CD1c-positive myeloid dendritic cell (primary cell): ENCODE data around the gene KNSTRN.
A peak's percentile ranks its signal among the peaks of the same experiment; 100 is the strongest.

Source experiments
- DNase-seq: peaks from one replicate; pipeline ENCODE4 v3.0.0-alpha.2; 2016; ENCODE audit errors: extremely low spot score

KNSTRN gene

DNA sequence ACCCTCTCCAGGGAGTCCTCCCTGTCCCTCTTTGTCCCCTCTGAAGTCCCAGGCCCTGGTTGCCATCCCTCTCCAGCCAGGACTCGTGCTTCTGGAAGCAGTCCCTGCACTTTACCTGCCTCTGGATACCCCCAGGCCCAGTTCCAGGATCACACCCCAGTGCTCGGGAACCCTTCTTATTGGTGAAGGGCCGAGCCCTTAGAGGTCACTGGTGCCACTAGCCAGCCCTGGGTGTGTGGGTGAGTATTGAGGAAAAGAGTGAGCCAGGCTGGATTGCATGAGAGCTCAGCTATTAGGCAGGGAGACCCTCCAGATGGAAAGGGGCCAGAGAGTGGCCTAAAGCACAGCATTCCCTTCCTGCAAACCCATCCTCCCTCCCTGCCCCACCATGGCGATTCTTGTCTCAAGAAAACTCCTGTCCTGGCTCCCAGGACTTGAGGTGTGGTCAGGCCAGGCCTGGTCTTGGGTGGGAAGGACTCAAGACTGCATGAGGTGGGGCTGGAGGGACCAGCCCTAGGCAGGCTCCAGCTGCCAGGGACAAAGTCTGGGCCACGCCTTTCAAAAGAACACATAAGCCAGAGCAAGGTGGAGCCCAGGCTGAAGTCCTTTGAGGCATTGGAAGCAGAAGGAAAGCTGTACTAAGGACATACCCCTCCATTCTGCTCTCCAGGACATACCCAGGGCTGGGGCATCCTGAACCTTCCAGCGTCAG lies 36.5 kb upstream of the KNSTRN start:
- DNase-seq = no peak

DNA sequence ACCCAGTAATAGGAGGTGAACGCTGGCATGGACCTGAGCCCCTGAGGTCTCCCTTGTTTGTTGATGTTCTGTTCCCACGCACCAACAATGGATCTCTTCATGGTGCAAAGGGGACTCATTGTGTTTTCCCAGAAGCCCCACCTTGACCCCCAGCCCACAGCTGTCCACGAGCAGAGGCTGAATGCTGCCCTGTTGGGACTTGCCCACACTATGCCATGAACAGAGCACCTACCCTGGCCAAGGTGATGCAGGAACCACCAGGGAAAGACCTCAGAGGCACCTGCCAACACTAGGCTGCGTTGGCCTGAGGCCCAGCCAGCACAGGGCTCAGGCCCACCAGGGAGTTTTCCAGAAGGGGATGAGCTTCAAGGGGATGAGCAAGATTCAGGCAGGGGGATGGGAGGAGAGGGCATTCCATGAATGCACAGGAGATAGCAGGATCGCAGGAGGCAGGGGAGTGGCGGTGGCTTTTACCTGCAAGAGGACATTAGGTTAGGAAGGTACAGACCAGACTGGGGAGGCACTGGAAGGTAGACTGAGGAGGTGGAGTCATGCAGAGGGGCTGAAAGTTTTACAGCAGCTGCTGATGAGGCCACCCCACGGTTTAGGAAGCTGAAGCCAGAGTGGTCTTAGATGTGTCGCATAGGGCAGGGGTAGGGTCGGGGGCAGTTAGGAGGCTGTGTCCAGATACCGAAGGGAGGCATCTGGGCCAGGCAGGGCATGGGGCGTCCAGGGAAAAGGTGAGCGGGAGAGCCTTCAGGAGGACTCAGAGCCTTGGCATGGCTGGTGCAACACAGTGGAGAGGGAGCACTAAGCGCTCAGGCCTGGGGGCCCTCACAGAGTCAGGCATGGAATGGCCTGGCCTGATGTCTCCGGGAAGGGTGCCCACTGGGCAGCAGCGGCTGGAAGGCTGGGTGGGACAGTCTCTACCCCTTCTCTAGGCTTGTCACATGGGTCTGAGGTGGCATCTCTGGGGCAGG lies 35.7 kb upstream of the KNSTRN start:
- DNase-seq = no peak

DNA sequence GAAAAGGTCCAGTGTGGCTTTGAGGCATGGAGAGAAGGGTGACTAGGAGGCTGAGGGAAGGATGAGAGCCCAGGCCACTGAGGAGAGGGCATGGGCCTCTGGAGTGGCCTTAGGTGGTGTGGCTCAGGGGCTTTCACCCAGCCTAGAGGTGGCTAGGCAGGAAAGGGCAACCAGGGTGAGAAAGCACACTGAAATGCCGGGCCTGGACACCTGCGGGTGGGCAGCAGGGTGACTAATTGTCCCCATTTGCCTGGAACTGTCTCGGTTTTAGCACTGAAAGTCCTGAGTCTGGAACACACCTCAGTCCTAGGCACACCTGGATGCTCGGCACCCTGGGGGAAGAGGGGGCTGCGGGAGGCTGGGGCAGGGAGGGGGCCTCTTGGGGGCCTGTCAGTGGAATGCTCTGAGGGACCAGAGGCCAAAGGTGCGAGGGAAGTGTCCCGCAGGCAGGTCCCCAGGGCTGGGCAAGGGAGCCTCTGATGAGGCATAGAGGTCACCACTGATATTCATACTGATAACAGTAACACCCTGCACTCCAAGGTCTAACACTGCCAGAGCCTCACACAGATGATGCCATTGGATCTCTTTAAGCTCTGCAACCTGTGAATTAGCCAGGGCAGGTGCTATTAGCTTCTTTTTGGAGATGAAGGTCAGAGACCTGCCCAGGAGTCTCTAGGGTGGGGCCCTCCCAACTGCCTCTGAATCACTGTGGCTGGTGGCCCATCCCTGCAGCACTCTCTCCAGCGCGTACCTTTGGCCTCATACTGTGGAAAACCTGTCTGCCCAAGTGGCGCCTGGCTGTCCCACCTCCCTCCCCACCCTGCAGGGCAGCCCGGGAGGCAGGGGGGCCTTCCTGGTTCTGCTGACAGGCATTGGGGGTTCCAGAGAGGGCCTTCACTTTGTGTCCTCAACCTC lies 34.7 kb upstream of the KNSTRN start:
- DNase-seq = no peak

DNA sequence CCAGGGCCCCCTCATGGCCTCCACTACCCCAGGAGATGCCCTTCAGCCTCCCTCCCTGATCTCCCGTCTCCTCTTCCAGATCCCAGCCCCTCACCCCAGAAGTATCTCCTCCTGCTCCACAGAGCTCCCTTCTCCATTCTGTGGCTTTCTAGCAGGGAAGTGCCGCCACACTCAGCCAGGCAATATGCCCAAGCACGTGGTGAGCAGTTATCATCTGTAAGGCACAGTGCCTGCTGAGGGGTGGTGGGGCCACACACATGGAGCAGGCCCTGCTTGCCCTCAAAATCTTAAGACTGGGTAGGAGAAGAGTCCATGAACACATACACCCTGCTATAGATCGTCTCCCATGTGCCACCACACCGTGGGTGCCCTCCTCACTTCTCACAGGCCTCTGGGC lies 34.0 kb upstream of the KNSTRN start:
- DNase-seq = no peak

DNA sequence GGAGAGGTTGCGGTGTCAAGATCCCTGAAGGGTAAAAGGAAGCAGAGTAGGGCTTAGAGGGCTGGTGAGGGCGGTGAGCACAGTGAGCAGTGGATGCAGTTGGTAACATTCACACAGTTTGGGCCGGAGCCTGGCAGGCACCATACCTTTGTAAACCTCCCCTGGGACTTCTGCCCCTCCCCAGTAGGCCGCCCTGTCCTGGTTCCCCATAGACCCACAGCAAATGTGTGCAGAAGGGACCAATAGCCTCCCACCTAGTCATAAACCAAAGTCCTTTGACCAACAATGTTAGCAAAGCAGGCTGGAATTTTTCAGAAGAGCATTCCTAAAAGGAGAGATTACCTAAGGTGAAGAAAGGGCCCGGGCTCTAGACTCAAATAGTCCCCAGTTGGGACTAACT lies 33.4 kb upstream of the KNSTRN start:
- no peak for DNase-seq

DNA sequence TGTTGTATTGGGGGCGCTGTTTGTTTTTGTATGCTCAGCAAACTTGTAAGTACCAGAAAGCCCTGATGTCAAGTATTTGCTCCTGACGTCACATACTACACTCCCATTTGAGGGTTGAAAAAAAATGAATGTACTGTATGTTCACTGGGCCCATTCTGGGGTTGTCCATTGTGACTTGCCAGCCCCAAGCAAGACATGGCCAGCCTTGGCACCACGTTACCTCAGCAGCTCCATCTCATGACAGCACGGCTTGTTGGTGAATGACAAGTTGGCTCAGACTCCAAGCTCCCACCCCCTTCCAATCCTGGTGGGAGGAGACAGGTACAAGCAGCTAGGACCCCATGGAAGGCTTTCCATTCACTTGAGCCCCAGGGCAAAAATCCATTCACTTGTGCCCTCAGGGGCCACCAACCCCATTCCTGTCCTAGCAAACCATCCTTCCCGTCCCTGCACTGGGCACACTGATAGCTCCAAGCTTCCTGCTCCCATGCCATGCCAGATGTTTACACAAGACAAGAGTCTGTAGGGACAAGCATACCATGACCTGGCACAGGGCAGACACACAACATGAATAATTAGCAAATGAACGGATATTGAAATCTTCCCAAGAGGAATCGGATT lies 30.1 kb upstream of the KNSTRN start:
- DNase-seq = no peak

DNA sequence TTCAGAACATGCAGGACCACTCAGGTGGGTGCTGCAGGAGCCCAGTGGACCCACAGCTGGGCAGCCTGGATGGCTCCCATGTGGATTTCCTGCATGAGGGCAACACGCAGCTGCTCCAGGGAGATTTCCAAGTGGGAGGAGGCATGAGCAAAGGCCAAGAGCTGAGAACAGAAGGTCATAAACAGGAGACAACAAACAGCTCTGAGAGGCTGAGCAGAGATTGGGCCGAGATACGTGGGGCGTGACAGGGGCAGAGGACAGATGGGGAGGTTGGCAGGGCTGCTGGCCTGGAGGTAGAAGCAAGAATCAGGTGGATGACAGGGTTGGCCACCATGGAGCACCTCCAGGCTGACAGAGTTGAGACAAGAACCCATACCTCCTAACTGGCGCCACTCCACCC lies 28.8 kb upstream of the KNSTRN start:
- DNase-seq = no peak

DNA sequence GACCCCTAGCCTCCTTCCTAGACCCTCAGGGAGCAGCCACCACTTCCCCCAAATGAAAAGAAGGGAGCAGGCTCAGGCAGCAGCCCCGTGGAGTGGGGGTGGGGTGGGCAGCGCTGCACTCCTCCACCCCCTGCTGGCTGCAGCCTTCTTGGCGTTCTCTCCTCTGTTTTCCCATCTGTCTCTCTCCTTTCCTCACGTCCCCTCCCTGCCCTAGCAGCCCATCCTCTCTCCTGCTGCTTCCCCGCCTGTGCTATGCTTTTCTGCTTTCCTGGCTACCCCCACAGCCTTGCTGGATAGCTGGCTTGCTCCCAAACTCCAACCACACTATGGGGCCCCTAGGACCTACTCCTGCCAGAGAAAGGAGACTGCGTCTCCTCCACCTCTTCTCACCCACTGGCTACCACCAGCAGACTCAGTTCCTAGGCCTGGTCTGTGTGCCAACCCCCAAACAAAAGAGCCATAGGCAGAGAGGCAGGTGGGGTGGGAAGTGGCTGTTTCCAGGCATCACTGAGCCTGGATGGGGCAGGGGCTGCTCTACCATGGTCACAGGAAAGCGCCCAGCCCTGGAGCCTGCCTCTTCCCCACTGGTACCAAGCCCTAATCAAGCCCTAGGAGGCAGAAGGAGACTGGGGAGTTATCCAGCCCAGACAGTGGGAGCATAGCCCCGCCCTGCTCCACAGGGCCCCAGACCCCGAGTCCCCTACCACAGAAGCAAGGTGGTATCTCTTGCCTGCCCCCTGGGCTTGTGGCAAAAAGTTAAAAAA lies 27.9 kb upstream of the KNSTRN start:
- no peak for DNase-seq

DNA sequence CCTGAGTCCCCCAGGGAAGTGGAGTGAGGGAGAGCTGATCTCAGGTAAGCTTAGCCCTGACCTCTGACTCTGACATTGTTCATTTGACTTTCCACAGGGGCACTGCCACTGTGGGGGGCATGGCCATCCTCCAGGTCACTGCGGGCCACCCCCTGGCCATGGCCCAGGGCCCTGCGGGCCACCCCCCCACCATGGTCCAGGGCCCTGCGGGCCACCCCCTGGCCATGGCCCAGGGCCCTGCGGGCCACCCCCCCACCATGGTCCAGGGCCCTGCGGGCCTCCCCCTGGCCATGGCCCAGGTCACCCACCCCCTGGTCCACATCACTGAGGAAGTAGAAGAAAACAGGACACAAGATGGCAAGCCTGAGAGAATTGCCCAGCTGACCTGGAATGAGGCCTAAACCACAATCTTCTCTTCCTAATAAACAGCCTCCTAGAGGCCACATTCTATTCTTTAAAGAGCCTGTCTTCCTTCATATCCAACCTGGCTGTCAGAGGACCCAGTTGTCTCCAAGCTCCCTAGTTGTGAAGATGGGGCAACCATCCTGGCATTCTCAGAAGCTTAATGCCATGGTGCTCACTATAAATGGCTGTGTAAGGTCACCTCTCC lies 26.4 kb upstream of the KNSTRN start:
- no peak for DNase-seq

DNA sequence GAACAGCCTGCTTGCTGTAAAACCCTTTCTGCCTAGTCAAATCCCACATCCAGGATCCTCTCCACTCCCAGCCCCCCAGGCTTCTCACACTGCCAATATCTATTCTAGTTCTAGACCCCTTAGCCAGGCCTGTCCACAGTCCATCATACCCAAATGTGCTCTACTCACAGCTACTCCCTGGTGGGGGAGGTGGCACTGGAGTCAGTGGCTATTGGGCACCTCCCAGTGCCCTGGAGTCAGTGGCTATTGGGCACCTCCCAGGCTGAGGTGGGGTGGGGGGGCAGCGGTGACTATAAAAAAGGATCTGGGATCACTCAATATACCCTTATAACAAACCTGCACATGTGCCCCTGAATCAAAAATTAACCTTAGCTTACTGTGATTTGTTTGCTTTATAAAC lies 25.3 kb upstream of the KNSTRN start:
- no peak for DNase-seq

DNA sequence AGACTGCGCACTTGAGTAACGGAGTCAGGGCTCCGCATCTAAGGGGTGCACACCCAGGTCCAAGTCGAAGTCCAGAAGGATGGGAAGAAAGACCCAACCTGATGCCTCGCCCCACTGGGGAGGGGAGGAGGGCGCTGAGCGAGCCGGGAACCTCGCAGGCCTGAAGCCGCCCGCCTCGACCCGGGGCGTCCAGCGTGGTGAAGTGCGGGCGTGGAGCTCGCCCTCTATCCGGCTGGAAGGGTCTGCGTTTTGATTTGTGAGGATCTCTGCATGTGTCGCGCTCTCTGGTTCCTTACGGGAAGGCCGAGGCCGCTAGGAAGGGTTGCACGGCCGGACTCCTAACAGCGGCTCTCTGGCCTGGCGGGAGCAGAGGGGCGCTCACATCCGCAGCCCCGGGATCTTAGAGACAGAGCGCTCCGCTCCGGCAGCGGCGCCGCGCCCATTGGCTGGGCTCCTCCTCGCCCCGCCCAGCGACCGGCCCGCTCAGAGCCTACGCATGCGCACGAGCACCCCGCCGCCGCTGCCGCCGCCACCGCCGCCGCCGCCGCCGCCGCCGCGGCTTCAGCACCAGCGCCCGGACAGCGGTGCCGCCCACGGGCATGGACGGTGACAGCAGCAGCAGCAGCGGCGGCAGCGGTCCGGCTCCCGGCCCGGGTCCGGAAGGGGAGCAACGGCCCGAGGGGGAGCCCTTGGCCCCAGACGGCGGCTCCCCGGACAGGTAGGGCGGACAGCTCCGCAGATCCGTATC lies 24.6 kb upstream of the KNSTRN start, which contains the start of gene DISP2:
DISP2 (plus strand) TSS at position 497 of the 748 bp plus-strand sequence; CDS start at position 600, 103 bp downstream.
- DNase-seq = peak; percentile 95

DNA sequence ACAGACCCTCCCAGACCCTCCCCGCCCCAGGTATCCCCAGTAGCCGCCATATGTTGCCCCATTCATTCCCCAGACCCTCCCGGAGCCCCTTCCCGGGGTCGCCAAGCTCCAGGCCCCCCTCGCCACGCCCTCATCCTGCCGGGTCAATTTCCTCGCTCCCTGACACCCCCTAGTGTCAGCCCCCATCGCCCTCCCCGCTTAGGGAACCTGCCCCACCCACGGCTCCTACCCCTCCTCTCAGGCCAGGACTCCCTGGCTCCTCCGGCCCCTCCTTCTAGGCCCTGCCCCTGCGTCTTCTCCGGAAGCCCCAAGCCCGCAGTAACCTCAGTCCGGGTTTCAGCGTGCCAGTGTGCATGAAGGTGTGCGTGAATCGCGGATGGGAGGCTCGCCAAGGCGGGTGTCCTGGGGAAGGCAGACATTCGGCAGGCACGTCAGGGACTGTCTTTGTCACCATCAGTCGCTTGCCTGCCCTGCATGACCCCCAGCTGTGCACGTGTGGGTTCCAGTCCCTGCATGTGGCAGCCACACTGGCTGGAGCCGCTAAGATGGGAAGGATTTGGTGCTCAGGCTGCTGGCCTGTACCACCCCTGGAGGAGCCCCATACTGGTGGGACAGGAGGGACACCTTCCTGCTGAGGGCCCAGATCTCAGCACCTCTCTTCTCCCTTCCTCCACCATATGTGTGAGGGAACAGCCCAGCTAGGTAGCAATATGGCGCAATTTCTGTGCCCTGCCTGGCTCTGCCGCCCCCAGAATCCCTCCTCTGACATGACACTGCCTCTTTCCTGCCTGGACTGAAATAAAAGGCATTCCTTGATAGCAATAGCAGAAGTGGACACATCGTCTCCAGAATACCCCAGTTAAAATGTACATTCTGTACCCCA lies 23.8 kb upstream of the KNSTRN start:
- peak; percentile 13 for DNase-seq

DNA sequence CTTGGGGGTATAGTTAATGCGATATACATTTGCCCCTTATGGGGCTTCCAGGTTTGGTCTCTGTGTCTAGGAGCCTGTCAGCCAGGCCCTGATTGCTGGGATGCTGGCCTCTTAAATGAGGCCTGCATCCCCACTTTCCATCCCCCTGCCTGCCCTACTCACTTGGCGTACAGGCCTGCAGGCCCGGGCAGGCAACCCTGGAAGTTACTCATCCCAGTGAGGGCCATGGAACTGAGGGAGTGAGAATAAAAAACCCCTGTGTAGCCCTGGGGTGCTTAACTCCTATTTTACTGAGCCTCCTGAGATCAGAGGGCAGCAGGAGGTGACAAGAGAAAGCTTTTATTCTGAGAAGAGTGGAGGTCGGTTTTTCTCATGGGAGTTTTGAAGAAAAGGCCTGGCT lies 22.5 kb upstream of the KNSTRN start:
- DNase-seq = no peak

DNA sequence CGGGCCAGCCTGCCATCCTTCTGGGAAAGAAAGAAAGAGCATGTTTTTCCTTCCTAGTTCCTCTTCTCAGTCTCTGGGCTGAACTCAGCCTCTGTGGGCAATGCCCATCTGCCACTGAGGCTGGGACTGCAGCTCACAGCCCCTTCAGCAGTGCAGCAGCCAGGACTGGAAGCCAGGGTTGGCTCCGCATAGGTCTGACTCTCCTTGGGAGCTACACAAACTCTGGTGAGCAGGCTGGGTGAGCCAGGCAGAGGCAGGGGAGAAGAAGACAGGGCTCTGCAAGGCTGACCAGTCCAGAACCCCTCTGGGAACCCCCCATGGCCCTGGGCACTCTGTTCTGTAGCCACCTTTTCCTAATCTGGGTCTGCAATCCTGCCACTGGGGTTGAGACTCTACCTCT lies 20.9 kb upstream of the KNSTRN start:
- DNase-seq = no peak

DNA sequence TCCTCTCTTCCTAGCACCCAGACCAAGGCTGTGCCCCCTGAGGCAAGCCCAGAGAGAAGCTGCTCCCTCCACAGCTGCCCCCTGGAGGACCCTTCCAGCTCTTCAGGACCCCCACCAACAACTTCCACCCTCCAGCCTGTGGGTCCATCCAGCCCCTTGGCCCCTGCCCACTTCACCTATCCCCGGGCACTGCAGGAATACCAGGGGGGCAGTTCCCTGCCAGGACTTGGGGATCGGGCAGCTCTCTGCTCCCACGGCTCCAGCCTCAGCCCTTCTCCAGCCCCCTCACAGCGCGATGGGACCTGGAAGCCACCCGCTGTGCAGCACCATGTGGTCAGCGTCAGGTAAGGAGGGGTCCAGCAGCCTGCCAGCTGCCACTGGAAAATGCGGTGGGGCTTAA lies 18.9 kb upstream of the KNSTRN start:
- DNase-seq = no peak

DNA sequence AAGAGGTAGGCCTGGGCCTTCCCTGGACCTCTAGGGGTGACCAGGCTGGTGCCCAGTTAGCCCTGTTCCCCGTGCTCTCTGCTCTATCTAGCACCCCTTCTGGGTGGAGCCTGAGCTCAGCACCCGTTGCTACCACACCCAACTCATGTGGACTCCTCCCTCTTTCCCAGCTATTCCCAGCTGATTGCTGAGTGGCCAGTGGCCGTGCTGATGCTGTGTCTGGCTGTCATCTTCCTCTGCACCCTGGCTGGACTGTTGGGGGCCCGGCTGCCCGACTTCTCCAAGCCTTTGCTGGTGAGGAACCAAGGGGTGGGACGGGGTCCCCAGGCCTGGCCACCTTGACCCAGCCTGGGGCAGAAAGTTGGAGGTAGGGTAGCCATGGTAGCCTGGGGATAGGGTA lies 18.3 kb upstream of the KNSTRN start:
- DNase-seq = no peak

DNA sequence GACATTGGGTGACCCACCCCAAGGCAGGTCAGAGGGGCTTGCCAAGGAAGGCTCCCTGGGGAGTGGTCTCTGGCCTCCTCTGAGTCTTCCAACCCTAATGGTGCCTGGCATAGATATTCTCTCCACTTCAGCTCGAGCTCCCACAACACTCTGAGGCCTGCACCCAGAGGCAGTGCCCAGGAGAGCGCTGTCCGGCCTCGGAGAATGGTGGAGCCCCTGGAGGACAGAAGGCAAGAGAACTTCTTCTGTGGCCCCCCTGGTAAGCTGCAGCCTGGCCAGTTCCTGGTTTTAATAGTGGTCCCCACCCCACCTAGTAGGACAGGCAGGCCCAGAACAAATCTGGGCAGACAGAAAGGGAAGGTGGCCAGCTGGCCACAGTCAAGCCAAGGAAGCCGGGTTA lies 17.5 kb upstream of the KNSTRN start:
- DNase-seq = no peak

DNA sequence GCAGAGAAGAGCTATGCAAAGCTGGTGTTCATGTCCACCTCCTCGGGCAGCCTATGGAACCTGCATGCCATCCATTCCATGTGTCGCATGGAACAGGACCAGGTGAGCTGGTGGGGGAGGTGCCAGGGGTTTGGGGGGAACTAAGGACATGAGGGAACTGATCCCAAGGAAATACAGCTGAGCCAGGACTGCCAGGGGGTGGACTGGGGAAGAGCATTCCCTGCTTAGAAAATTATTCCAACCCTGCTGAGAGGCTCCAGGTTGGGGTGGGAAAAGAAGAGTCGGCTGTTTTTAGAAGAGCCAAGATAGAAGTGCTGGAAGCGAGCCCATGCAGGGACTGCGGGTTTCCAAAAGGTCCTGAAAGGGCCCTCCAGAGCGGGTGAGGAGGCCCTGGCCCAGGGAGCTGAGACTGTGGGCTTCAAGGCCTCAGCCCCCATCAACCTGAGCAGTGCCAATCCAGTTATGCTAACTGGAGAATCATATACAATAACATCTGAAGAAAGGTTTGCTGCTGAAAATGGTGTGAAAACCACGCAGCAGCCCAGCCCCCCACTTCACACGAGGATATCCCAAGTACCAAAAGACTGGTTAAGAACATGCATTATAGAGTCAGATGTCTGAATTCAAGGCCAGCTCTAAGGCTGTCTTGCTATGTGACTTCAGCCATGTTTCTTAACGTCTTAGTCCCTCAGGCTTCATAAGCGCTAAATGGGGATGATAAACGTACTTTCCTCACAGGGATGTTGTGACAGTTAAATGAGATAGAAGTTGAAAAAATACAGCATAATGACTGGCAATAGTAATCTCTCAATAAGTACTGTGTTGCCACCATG lies 16.7 kb upstream of the KNSTRN start:
- no peak for DNase-seq
